Measurements from ENCODE around the gene CEP85L.

Gene CEP85L

DNA sequence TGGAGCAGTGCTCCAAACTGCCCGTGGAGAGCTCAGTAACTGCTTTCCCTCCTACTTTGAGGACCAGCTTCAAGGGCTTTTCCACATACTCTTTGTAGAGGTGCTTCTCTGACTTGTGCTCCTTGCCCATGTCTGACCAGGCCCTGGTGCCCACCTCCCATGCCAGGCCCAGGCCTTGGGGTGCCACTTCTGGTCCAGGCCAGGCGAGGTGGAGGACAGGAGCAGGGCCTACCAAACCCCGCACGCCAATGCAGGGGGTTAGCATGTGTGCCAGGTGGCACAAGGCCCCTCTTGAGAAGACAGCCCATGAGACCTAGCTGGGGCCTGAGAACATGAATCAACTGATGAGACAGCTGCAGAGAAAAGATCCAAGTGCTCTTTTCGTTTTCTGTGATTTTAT lies 150.3 kb downstream of the CEP85L start:
- H3K4me3 ChIP-seq (ENCODE audit: low read length) = no peak overlapping the region
- DNase-seq (ENCODE audit: low read depth) = no peak
- TF ChIP-seq, protein P1, sequence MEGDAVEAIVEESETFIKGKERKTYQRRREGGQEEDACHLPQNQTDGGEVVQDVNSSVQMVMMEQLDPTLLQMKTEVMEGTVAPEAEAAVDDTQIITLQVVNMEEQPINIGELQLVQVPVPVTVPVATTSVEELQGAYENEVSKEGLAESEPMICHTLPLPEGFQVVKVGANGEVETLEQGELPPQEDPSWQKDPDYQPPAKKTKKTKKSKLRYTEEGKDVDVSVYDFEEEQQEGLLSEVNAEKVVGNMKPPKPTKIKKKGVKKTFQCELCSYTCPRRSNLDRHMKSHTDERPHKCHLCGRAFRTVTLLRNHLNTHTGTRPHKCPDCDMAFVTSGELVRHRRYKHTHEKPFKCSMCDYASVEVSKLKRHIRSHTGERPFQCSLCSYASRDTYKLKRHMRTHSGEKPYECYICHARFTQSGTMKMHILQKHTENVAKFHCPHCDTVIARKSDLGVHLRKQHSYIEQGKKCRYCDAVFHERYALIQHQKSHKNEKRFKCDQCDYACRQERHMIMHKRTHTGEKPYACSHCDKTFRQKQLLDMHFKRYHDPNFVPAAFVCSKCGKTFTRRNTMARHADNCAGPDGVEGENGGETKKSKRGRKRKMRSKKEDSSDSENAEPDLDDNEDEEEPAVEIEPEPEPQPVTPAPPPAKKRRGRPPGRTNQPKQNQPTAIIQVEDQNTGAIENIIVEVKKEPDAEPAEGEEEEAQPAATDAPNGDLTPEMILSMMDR (conservative IDR thresholded peaks at IDR 0.05; ENCODE audit: low read depth, low read length) = no peak

DNA sequence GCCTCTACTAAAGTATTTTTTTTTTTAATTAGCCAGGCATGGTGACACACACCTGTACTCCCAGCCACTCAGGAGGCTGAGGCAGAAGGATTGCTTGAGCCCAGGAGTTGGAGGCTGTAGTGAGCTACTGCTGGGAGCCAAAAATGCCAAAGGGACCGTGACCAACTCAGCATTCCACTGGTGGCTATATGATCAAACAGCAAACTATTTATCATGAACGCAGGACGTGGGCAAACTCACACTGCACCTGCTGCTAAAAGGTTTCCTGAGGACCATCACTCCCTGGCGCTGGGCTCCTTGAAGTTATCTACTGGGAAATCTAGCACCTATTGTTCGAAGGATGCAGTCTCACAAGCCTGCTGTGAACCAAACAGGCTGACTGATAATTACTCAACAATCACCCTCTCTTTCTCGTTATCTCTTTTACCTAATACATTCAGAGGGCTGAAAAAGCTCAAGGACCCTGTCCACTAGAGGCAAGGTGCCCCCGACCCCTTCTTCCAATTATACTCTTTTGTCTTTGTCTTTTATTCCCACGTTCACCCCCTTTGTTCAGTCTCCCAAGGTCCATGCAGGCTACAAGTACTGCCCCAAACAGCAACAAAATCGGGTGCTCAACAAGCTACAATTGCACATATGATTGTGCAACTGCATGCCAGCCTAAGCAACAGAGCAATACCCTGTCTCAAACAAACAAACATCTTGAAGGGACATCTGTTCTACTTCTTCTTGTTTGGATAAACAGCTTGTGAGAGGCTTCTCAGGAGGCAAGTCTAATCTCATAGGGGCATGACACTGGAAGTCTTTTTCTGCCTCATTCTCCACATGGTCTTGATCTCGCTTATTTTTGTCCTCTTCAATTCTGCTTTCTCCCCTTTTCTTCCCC lies 151.0 kb downstream of the CEP85L start:
- DNase-seq (ENCODE audit: low read depth) = no peak
- TF ChIP-seq, protein P1 (conservative IDR thresholded peaks at IDR 0.05; ENCODE audit: low read depth, low read length) = no peak
- no peak overlapping the region for H3K4me3 ChIP-seq (ENCODE audit: low read length)

DNA sequence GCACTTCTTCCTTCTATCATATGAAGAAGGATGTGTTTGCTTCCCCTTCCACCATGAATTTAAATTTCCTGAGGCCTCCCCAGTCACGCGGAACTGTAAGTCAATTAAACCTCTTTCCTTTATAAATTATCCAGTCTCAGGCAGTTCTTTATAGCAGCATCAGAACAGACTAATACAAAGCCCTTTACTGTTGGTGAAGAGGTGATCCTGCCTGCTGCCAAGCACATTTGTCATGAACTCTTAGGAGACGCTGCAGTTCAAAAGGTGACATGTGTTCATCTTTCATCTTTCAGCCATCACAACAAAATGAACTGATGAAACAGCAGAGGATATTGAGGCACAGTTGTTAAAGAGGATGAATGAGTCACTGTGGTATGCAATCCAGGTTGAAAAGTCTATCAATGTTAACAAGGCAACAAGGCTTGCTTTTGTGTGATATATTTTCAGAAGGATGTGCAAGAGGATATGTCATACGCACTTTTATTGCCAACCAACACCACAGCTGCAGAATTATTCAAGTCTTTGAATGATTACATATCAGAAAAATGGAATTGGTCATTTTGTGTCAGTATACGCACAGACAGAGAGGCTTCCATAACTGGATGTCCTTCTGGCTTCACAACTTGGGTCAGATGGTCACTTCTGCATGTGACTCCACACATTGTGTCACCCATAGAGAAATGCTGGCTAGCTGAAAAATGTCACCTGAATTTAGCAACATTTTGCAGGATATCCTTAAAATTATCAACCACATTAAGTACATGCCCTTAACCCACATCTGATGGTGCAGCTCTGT lies 155.7 kb downstream of the CEP85L start:
- no peak overlapping the region for H3K4me3 ChIP-seq (ENCODE audit: low read length)
- no peak for DNase-seq (ENCODE audit: low read depth)
- TF ChIP-seq, protein P1 (conservative IDR thresholded peaks at IDR 0.05; ENCODE audit: low read depth, low read length) = no peak

- H3K4me3 ChIP-seq (ENCODE audit: low read length) = no peak overlapping the region
- DNase-seq (ENCODE audit: low read depth) = no peak
- TF ChIP-seq, protein P1 (conservative IDR thresholded peaks at IDR 0.05; ENCODE audit: low read depth, low read length) = no peak
These were observed 157.3 kb downstream of the CEP85L start for GRCh38 chr6:118494091-118494490.

DNA sequence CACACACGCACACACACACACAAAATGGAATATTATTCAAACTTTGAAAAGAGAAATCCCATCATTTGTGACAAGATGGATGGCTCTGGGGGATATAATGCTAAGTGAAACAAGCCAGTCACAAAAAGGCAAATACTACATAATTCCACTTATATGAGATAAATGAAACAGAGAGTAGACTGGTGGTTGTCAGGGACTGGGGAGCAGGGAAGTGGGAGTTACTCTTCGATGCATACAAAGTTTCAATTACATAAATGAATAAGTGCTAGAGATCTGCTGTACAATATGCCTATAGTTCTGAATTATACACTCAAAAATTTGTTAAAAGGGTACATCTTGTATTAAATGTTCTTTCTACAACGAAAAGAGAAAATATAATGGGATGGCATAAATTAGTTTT lies 161.4 kb downstream of the CEP85L start:
- H3K4me3 ChIP-seq (ENCODE audit: low read length) = no peak overlapping the region
- DNase-seq (ENCODE audit: low read depth) = no peak

GRCh38 chr6:118488631-118489030 lies 162.8 kb downstream of the CEP85L start:
- no peak overlapping the region for H3K4me3 ChIP-seq (ENCODE audit: low read length)
- no peak for DNase-seq (ENCODE audit: low read depth)
- TF ChIP-seq, protein P1 (conservative IDR thresholded peaks at IDR 0.05; ENCODE audit: low read depth, low read length) = no peak

More for the DNA sequence above, 161.4 kb downstream of the CEP85L start:
- TF ChIP-seq, protein P1 (conservative IDR thresholded peaks at IDR 0.05; ENCODE audit: low read depth, low read length) = no peak
